H1 (cell line): ENCODE measurements around the gene RAB40C. TPM values are rescaled to one million over a fixed set of nuclear protein-coding genes. Genes with fewer than 3 reads are reported as not detected.
A peak's percentile ranks its signal among the peaks of the same experiment; 100 is the strongest.

Experiments used
- CTCF ChIA-PET: fragments of 300-600 bp; sonication (Branson Sonifier 250); formaldehyde crosslinking; loops from one replicate; lab custom pipeline; 2021; ENCODE audit not compliant: partially characterized antibody; lab: Charles Lee
- POLR2A ChIA-PET: fragments of 300-600 bp; sonication (Branson Sonifier 250); formaldehyde crosslinking; loops from one replicate; lab custom pipeline; 2021; ENCODE audit warnings: inconsistent platforms; ENCODE audit not compliant: partially characterized antibody; lab: Charles Lee
- DNase-seq, 2 experiments: peaks; one replicate each; pipeline versions ENCODE4 v3.0.0 to v3.0.0-alpha.2; 2010 to 2022; ENCODE audit warnings: low spot score in 2 of 2, low read depth in 1 of 2, mixed read lengths in 1 of 2
- FAIRE-seq: peaks from 2 replicates; lab custom pipeline; 2011; peaks lifted over from hg19 to GRCh38; lab: Jason Lieb, UNC
- H2AFZ ChIP-seq: 2 replicates; pipeline ENCODE4 v1.8.1; 2012; ENCODE audit warnings: low read length, inconsistent platforms
- H2AK5ac ChIP-seq: 2 replicates; pipeline ENCODE4 v1.6.1; 2013; ENCODE audit warnings: low read depth, low read length
- H2BK120ac ChIP-seq: replicated peaks from 2 replicates; pipeline ENCODE3; 2013; ENCODE audit warnings: low read depth, low read length, inconsistent platforms
- H2BK12ac ChIP-seq: 2 replicates; pipeline ENCODE4 v1.6.1; 2013; ENCODE audit warnings: low read depth, low read length
- H2BK15ac ChIP-seq: 2 replicates; pipeline ENCODE4 v1.6.1; 2013; ENCODE audit warnings: low read length
- H2BK20ac ChIP-seq: 2 replicates; pipeline ENCODE4 v1.6.1; 2013; ENCODE audit warnings: low read length
- H2BK5ac ChIP-seq: 2 replicates; pipeline ENCODE4 v1.6.1; 2013; ENCODE audit warnings: low read depth, low read length
- H3K14ac ChIP-seq: 2 replicates; pipeline ENCODE4 v1.6.1; 2013; ENCODE audit warnings: inconsistent platforms; ENCODE audit not compliant: insufficient read length
- H3K18ac ChIP-seq: 2 replicates; pipeline ENCODE4 v1.6.1; 2013; ENCODE audit warnings: low read length; ENCODE audit errors: extremely low read depth
- H3K23ac ChIP-seq: 2 replicates; pipeline ENCODE4 v1.6.1; 2013; ENCODE audit warnings: inconsistent platforms; ENCODE audit not compliant: insufficient read length
- H3K23me2 ChIP-seq: 2 replicates; pipeline ENCODE4 v1.6.1; 2013; ENCODE audit warnings: low read depth, low read length
- H3K27ac ChIP-seq: 2 replicates; pipeline ENCODE4 v1.6.1; 2011; ENCODE audit warnings: low read depth, low read length, inconsistent platforms
- H3K27me3 ChIP-seq, 4 experiments: replicated peaks in 1 of 4; 1 replicate in 1 of 4; 2 replicates in 3 of 4; pipeline versions ENCODE4 v1.6.1 to v1.8.1; 2011 to 2013; ENCODE audit warnings: low read length in 3 of 4, mild to moderate bottlenecking in 3 of 4, inconsistent platforms in 2 of 4, mixed read lengths in 2 of 4, moderate library complexity in 1 of 4; ENCODE audit not compliant: control insufficient read depth in 3 of 4, insufficient read depth in 3 of 4; ENCODE audit errors: extremely low read depth in 1 of 4
- H3K36me3 ChIP-seq, 4 experiments: 2 replicates each; pipeline versions ENCODE4 v1.6.1 to v1.8.1; 2011 to 2013; ENCODE audit warnings: mild to moderate bottlenecking in 4 of 4, low read length in 3 of 4, moderate library complexity in 2 of 4, control low read depth in 1 of 4, inconsistent platforms in 1 of 4; ENCODE audit not compliant: insufficient read depth in 4 of 4, control insufficient read depth in 2 of 4
- H3K4ac ChIP-seq: replicated peaks from 2 replicates; pipeline ENCODE3; 2013; ENCODE audit warnings: low read length, low read depth, mixed read lengths, inconsistent platforms; ENCODE audit not compliant: insufficient read length
- H3K4me1 ChIP-seq, 4 experiments: replicated peaks in 1 of 4; 1 replicate in 1 of 4; 2 replicates in 3 of 4; pipeline versions ENCODE4 v1.6.1 to v1.8.1; 2011 to 2013; ENCODE audit warnings: low read length in 3 of 4, inconsistent platforms in 2 of 4, mixed read lengths in 1 of 4; ENCODE audit not compliant: insufficient read depth in 4 of 4, control insufficient read depth in 3 of 4
- H3K4me2 ChIP-seq, 2 experiments: 2 replicates each; pipeline versions ENCODE4 v1.6.1 to v1.8.1; 2011 to 2013; ENCODE audit warnings: low read depth in 2 of 2, low read length in 2 of 2, control low read depth in 1 of 2, inconsistent platforms in 1 of 2, mild to moderate bottlenecking in 1 of 2; ENCODE audit not compliant: insufficient read depth in 1 of 2
- H3K4me3 ChIP-seq, 4 experiments: fragments of 200-600, 300-600 bp in 1 of 4; sonication (generic), shearing (Covaris generic), sonication (Bioruptor Twin) in 1 of 4; 2 replicates each; pipeline versions ENCODE4 v1.5.1 to v1.8.1; 2011 to 2016; ENCODE audit warnings: low read length in 4 of 4, low read depth in 3 of 4, control low read depth in 2 of 4, inconsistent platforms in 2 of 4, mild to moderate bottlenecking in 2 of 4, mixed read lengths in 1 of 4, moderate library complexity in 1 of 4; ENCODE audit not compliant: insufficient read depth in 2 of 4; ENCODE audit errors: extremely low read depth in 1 of 4
- H3K56ac ChIP-seq: replicated peaks from 2 replicates; pipeline ENCODE3; 2013; ENCODE audit warnings: low read depth, mild to moderate bottlenecking, mixed read lengths, low read length, inconsistent platforms; ENCODE audit not compliant: insufficient read length
- H3K79me1 ChIP-seq: 2 replicates; pipeline ENCODE4 v1.6.1; 2013; ENCODE audit warnings: low read depth, low read length, control low read depth
- H3K79me2 ChIP-seq, 2 experiments: 2 replicates each; pipeline versions ENCODE4 v1.6.1 to v1.8.1; 2012 to 2013; ENCODE audit warnings: low read length in 2 of 2, mild to moderate bottlenecking in 2 of 2, inconsistent platforms in 1 of 2; ENCODE audit not compliant: insufficient read depth in 2 of 2, control insufficient read depth in 1 of 2
- H3K9ac ChIP-seq, 4 experiments: replicated peaks in 1 of 4; 1 replicate in 1 of 4; 2 replicates in 3 of 4; pipeline versions ENCODE4 v1.6.1 to v1.8.1; 2011 to 2013; ENCODE audit warnings: low read depth in 3 of 4, low read length in 3 of 4, control low read depth in 2 of 4, mild to moderate bottlenecking in 2 of 4, moderate library complexity in 2 of 4, inconsistent platforms in 1 of 4; ENCODE audit errors: extremely low read depth in 1 of 4
- H3K9me3 ChIP-seq, 2 experiments: 2 replicates each; pipeline versions ENCODE4 v1.6.1 to v1.8.1; 2012 to 2013; ENCODE audit warnings: mild to moderate bottlenecking in 2 of 2, moderate library complexity in 2 of 2, control low read depth in 1 of 2, inconsistent platforms in 1 of 2, low read depth in 1 of 2, low read length in 1 of 2, mixed read lengths in 1 of 2; ENCODE audit not compliant: insufficient read depth in 2 of 2
- H4K20me1 ChIP-seq, 2 experiments: replicated peaks in 1 of 2; 2 replicates each; pipeline versions ENCODE3 to v1.8.1; 2011 to 2013; ENCODE audit warnings: inconsistent platforms in 2 of 2, low read length in 2 of 2, mild to moderate bottlenecking in 1 of 2; ENCODE audit not compliant: insufficient read depth in 2 of 2, control insufficient read depth in 1 of 2
- H4K5ac ChIP-seq: 2 replicates; pipeline ENCODE4 v1.6.1; 2013; ENCODE audit warnings: low read length, low read depth, mixed read lengths, inconsistent platforms; ENCODE audit not compliant: insufficient read length
- H4K8ac ChIP-seq: 2 replicates; pipeline ENCODE4 v1.8.0; 2013; ENCODE audit warnings: mild to moderate bottlenecking, moderate library complexity, low read length, inconsistent platforms; ENCODE audit not compliant: insufficient read depth; ENCODE audit errors: extremely low read depth
- H4K91ac ChIP-seq: replicated peaks from 2 replicates; pipeline ENCODE3; 2013; ENCODE audit warnings: low read length, mixed read lengths, inconsistent platforms; ENCODE audit not compliant: insufficient read length
- CHD2 ChIP-seq: IDR thresholded peaks from 2 replicates; pipeline ENCODE4 v1.6.1; 2012; ENCODE audit warnings: low read length, improper control_type of control experiment
- CTCF ChIP-seq, 3 experiments: IDR thresholded peaks; 1 replicate in 2 of 3; 2 replicates in 1 of 3; pipeline versions ENCODE4 v1.5.1 to v1.6.1; 2011; ENCODE audit warnings: low read length in 3 of 3, mild to moderate bottlenecking in 3 of 3, inconsistent platforms in 2 of 3, low read depth in 1 of 3, moderate library complexity in 1 of 3; ENCODE audit not compliant: insufficient read depth in 1 of 3; ENCODE audit errors: control extremely low read depth in 1 of 3
- EP300 ChIP-seq, 2 experiments: IDR thresholded peaks; 1 replicate in 1 of 2; 2 replicates in 1 of 2; pipeline ENCODE4 v1.6.1; 2011 to 2012; ENCODE audit warnings: low read depth in 2 of 2, low read length in 2 of 2, mild to moderate bottlenecking in 2 of 2, borderline replicate concordance in 1 of 2, inconsistent platforms in 1 of 2, moderate library complexity in 1 of 2
- JUN ChIP-seq: IDR thresholded peaks from 2 replicates; pipeline ENCODE4 v1.6.1; 2011; ENCODE audit warnings: low read depth, mild to moderate bottlenecking, improper control_type of control experiment, low read length
- JUND ChIP-seq: IDR thresholded peaks from 2 replicates; pipeline ENCODE4 v1.6.1; 2011; ENCODE audit warnings: mild to moderate bottlenecking, improper control_type of control experiment, low read length
- WGBS, 2 experiments: shearing (Covaris generic) in 1 of 2; methylation state at CpG; one replicate each; pipeline versions ENCODE4 v1.1.6 to v1.1.7; 2013 to 2015; ENCODE audit warnings: low lambda C conversion rate in 2 of 2, mixed read lengths in 2 of 2, inconsistent platforms in 1 of 2, low coverage in 1 of 2, missing lambda C conversion rate in 1 of 2; ENCODE audit not compliant: insufficient replicate concordance in 2 of 2, insufficient coverage in 1 of 2, insufficient read length in 1 of 2; ENCODE audit errors: extremely low coverage in 1 of 2, missing lambda C conversion rate in 1 of 2; 5-methylcytosine and 5-hydroxymethylcytosine counted together
- polyA plus RNA-seq, 7 experiments: library from polyadenylated mRNA; depleted of rRNA in 3 of 7; stranded (reverse) in 5 of 7; unstranded in 2 of 7; fragments of >200 nt in 5 of 7; fragments of 200-250 nt in 2 of 7; gene quantifications; 1 replicate in 5 of 7; 2 replicates in 1 of 7; 4 replicates in 1 of 7; pipeline versions ENCODE4 v1.2.1 to v1.2.3, GENCODE V29; 2011 to 2013; ENCODE audit warnings: missing spikeins in 2 of 7, mixed read lengths in 2 of 7
- total RNA-seq: library from RNA; stranded (reverse); fragmentation: NEBNext Ultra II Directional; extraction: Animal tissue kit (Norgen Biotek cat#: 25700); gene quantifications from 2 replicates; pipeline ENCODE4 v1.2.1, GENCODE V29; 2021

The RAB40C gene
- total and polyA plus RNA-seq, 2 of the 8 experiments (the other 6 are each of a cell fraction or from before 2014, with no cell fraction given) = 13.9 to 15.6 TPM

- no peak overlapping the region for H3K18ac ChIP-seq
- H3K56ac ChIP-seq = no peak overlapping the region
- no peak overlapping the region for H3K9ac ChIP-seq
- H3K23me2 ChIP-seq = peaks cover 2% of the 10 kb centered on the region; the same call in 1 of the 2 replicates
- H3K9me3 ChIP-seq = no peaks in the 10 kb centered on the region
- H3K4me2 ChIP-seq = no peak overlapping the region
- peaks cover 0 to 22% (median 17%) of the 10 kb centered on the region in 4 experiments; a peak in 6 of 7 replicates for H3K4me1 ChIP-seq
- CTCF ChIA-PET = interaction anchor here (0.6 to 5.4 kb wide), 28 partner anchors 11 to 231 kb away, joined by 3 to 35 read pairs (median 5); partner anchors contain the start of genes NHLRC4, RHBDL1 and WDR90
- H4K91ac ChIP-seq = no peak overlapping the region
- 92% methylated on average over 16 of the region's 18 CpGs; no CpG with 5 or more reads in 1 of the 2 experiments for WGBS, 2 experiments
- H4K8ac ChIP-seq = no peak overlapping the region
- DNase-seq (peak in 1 of 2 experiments; percentile 51), FAIRE-seq (no peak)
- H3K23ac ChIP-seq = no peak overlapping the region
- no peak overlapping the region for H2BK15ac ChIP-seq
- peaks cover 0 to 23% (median 16%) of the 10 kb centered on the region in 4 experiments; a peak in 5 of 7 replicates for H3K27me3 ChIP-seq
- no peak overlapping the region for H3K27ac ChIP-seq
- peaks cover 2 to 16% of the 10 kb centered on the region in 2 experiments for H4K20me1 ChIP-seq
- no peak overlapping the region for H2AFZ ChIP-seq
- no peaks in the 10 kb centered on the region for H3K79me1 ChIP-seq
- H3K4me3 ChIP-seq = no peak overlapping the region
- H2BK12ac ChIP-seq = 0 out of 2 replicates have a peak overlapping the region, but pooled peaks have one; percentile 92
- H3K79me2 ChIP-seq = no peaks in the 10 kb centered on the region
- no peak overlapping the region for H3K14ac ChIP-seq
- H3K36me3 ChIP-seq = peaks cover 0 to 2% (median 0%) of the 10 kb centered on the region in 4 experiments; a peak in 1 of 8 replicates
- H2BK20ac ChIP-seq = no peak overlapping the region
- H2BK5ac ChIP-seq = no peak overlapping the region
- POLR2A ChIA-PET = interaction anchor here (0.7 to 7.9 kb wide), 11 partner anchors 15 to 212 kb away, joined by 3 to 58 read pairs (median 4); partner anchors contain the start of genes METTL26, MRPL28, NHLRC4 and PIGQ
- H2BK120ac ChIP-seq = no peak overlapping the region
- H2AK5ac ChIP-seq = no peak overlapping the region
- no peak overlapping the region for H3K4ac ChIP-seq
- peak in 1 of 3 experiments; percentile 15; a peak in 1 of 4 replicates for TF ChIP-seq CTCF (IDR thresholded peaks at IDR 0.05; ENCODE audit: control extremely low read depth in 1 of 3, insufficient read depth in 1 of 3, low read depth in 1 of 3, low read length in 3 of 3)
- TF ChIP-seq CHD2 = no peak
- no peak for TF ChIP-seq EP300 (IDR thresholded peaks at IDR 0.05; ENCODE audit: borderline replicate concordance in 1 of 2, low read depth in 2 of 2, low read length in 2 of 2)
- TF ChIP-seq JUN = no peak
- TF ChIP-seq JUND = no peak
- no peak overlapping the region for H4K5ac ChIP-seq
Measured at GRCh38 chr16:582218-582613, 7.7 kb upstream of the RAB40C start.
